HCT116 (cell line): ENCODE results near the gene STIMATE. TPM values are rescaled to one million over a fixed set of nuclear protein-coding genes. Genes with fewer than 3 reads are reported as not detected.

Experiments
- ATAC-seq: fragments of 200-7000 bp; cut with Tn5 transposase; 2 replicates; pipeline ENCODE4 v1.9.1; 2020; ENCODE audit warnings: mild to moderate bottlenecking, moderate library complexity
- BruUV-seq: library from RNA; stranded (reverse); fragments of 400-500 nt; replicated peaks from 2 replicates; lab custom pipeline; 2021; lab: Mats Ljungman, UMichigan
- CTCF ChIA-PET: fragments of 300-600 bp; sonication (Branson Sonifier 250); formaldehyde crosslinking; loops from one replicate; lab custom pipeline; 2021; ENCODE audit warnings: antibody characterized with exemption; lab: Charles Lee
- POLR2A ChIA-PET: fragments of 300-600, 350-600 bp; sonication (Branson Sonifier 250); formaldehyde crosslinking; loops from one replicate; lab custom pipeline; 2021; ENCODE audit warnings: antibody characterized with exemption; lab: Charles Lee
- RAD21 ChIA-PET, 2 experiments: fragments of 300-600 bp; sonication (Branson Sonifier 250); formaldehyde crosslinking; loops; one replicate each; lab custom pipeline; 2023; ENCODE audit warnings: low total read pairs in 2 of 2; ENCODE audit not compliant: uncharacterized antibody in 2 of 2, unreplicated experiment in 2 of 2, low non-redundant PET in 1 of 2; lab: Charles Lee
- DNase-seq: peaks from one replicate; pipeline ENCODE4 v3.0.0-alpha.2; 2010; ENCODE audit warnings: low read depth, low spot score
- H2AFZ ChIP-seq: fragments of 200-600 bp; shearing (Covaris generic), sonication (generic); 2 replicates; pipeline ENCODE4 v1.6.1; 2017; ENCODE audit warnings: low read depth, mixed run types, mixed read lengths, antibody characterized with exemption, low read length; ENCODE audit not compliant: poor library complexity, severe bottlenecking
- H3K27ac ChIP-seq: 2 replicates; pipeline ENCODE4 v1.5.1; 2012; ENCODE audit warnings: low read depth, low read length
- H3K27me3 ChIP-seq: fragments of 200-600 bp; sonication (generic); 2 replicates; pipeline ENCODE4 v1.6.1; 2016; ENCODE audit warnings: mixed run types, low read length, mixed read lengths; ENCODE audit not compliant: insufficient read depth
- H3K36me3 ChIP-seq, 2 experiments: fragments of 200-500 bp in 1 of 2; fragments of 200-600 bp in 1 of 2; sonication (Bioruptor generic) in 1 of 2; sonication (generic) in 1 of 2; 2 replicates each; pipeline versions ENCODE4 v1.5.1 to v1.6.1; 2014 to 2016; ENCODE audit warnings: low read length in 2 of 2, inconsistent platforms in 1 of 2, mixed read lengths in 1 of 2, mixed run types in 1 of 2; ENCODE audit not compliant: insufficient read depth in 2 of 2, control insufficient read depth in 1 of 2
- H3K4me1 ChIP-seq, 2 experiments: fragments of 200-600 bp in 1 of 2; sonication (generic) in 1 of 2; 2 replicates each; pipeline versions ENCODE4 v1.5.1 to v1.6.1; 2012 to 2017; ENCODE audit warnings: low read length in 2 of 2, inconsistent platforms in 1 of 2, mild to moderate bottlenecking in 1 of 2, mixed read lengths in 1 of 2, mixed run types in 1 of 2, moderate library complexity in 1 of 2; ENCODE audit not compliant: insufficient read depth in 2 of 2, control insufficient read depth in 1 of 2
- H3K4me2 ChIP-seq: fragments of 200-600 bp; sonication (generic); 2 replicates; pipeline ENCODE4 v1.6.1; 2017; ENCODE audit warnings: mixed run types, low read length, mixed read lengths
- H3K4me3 ChIP-seq, 2 experiments: fragments of 200-600 bp in 1 of 2; sonication (generic) in 1 of 2; replicated peaks in 1 of 2; 2 replicates each; pipeline ENCODE4 v1.5.1; 2011 to 2016; ENCODE audit warnings: low read length in 2 of 2, control low read depth in 1 of 2, low read depth in 1 of 2, mild to moderate bottlenecking in 1 of 2, mixed read lengths in 1 of 2, mixed run types in 1 of 2
- H3K79me2 ChIP-seq: fragments of 200-600 bp; sonication (generic); 2 replicates; pipeline ENCODE4 v1.6.1; 2017; ENCODE audit warnings: mild to moderate bottlenecking, mixed run types, low read length, moderate library complexity, mixed read lengths; ENCODE audit not compliant: insufficient read depth
- H3K9ac ChIP-seq: fragments of 200-600 bp; sonication (generic); 2 replicates; pipeline ENCODE4 v1.6.1; 2016; ENCODE audit warnings: low read length, mixed read lengths
- H3K9me2 ChIP-seq: fragments of 200-600 bp; sonication (generic), shearing (Covaris generic); 2 replicates; pipeline ENCODE4 v1.6.1; 2017; ENCODE audit warnings: mixed run types, mild to moderate bottlenecking, moderate library complexity; ENCODE audit not compliant: insufficient read depth
- H3K9me3 ChIP-seq, 2 experiments: fragments of 200-500 bp in 1 of 2; fragments of 200-600 bp in 1 of 2; sonication (Bioruptor generic) in 1 of 2; sonication (generic) in 1 of 2; 2 replicates each; pipeline ENCODE4 v1.6.1; 2014 to 2017; ENCODE audit warnings: low read length in 2 of 2, mixed read lengths in 2 of 2, inconsistent platforms in 1 of 2, low read depth in 1 of 2, mild to moderate bottlenecking in 1 of 2, mixed run types in 1 of 2, moderate library complexity in 1 of 2; ENCODE audit not compliant: control insufficient read depth in 1 of 2, insufficient read depth in 1 of 2
- H4K20me1 ChIP-seq: fragments of 200-600 bp; sonication (generic), shearing (Covaris generic); 2 replicates; pipeline ENCODE4 v1.6.1; 2017; ENCODE audit warnings: mixed run types, mild to moderate bottlenecking, moderate library complexity; ENCODE audit not compliant: insufficient read depth
- ELF1 ChIP-seq: IDR thresholded peaks from 2 replicates; pipeline ENCODE4 v1.6.1; 2012; ENCODE audit warnings: low read depth, borderline replicate concordance
- EZH2 ChIP-seq: fragments of 200-600 bp; sonication (generic); IDR thresholded peaks from 2 replicates; pipeline ENCODE4 v1.6.1; 2017; ENCODE audit warnings: antibody characterized with exemption, mixed run types
- EZH2phosphoT487 ChIP-seq: fragments of 200-600 bp; IDR thresholded peaks from 2 replicates; pipeline ENCODE4 v1.6.1; 2018; ENCODE audit warnings: antibody characterized with exemption, borderline replicate concordance
- FOSL1 ChIP-seq: IDR thresholded peaks from 2 replicates; pipeline ENCODE4 v1.6.1; 2012; ENCODE audit warnings: low read depth
- REST ChIP-seq: IDR thresholded peaks from 2 replicates; pipeline ENCODE4 v1.6.1; 2012; ENCODE audit warnings: low read depth
- SRF ChIP-seq: IDR thresholded peaks from 2 replicates; pipeline ENCODE4 v1.6.1; 2012; ENCODE audit warnings: low read depth
- TCF7L2 ChIP-seq: IDR thresholded peaks from 2 replicates; pipeline ENCODE4 v1.7.0; 2011; ENCODE audit warnings: borderline replicate concordance, inconsistent platforms; ENCODE audit not compliant: insufficient read depth, insufficient read length; ENCODE audit errors: extremely low read depth
- ZBTB33 ChIP-seq: IDR thresholded peaks from 2 replicates; pipeline ENCODE4 v1.6.1; 2011; ENCODE audit warnings: mild to moderate bottlenecking, low read length, moderate library complexity; ENCODE audit not compliant: insufficient replicate concordance; ENCODE audit errors: extremely low read depth
- ZFX ChIP-seq: fragments of 450-650 bp; IDR thresholded peaks from 2 replicates; pipeline ENCODE4 v1.6.1; 2017
- intact Hi-C: fragments of 100-400 bp; cut with micrococcal nuclease; formaldehyde crosslinking; loops from 2 replicates; pipeline ENCODE4 v1.10.0; 2022
- total RNA-seq: library from RNA; stranded (reverse); gene quantifications from one replicate; pipeline ENCODE4 v1.2.1, GENCODE V29; 2021; ENCODE audit not compliant: unreplicated experiment

Gene STIMATE
- total RNA-seq, 1 experiment from 2014 or later = 20.2 TPM

- H3K27me3 ChIP-seq = no peaks in the 10 kb centered on the region
- H3K79me2 ChIP-seq = no peaks in the 10 kb centered on the region
- no peaks in the 10 kb centered on the region for H3K9me2 ChIP-seq
- no peak overlapping the region for H2AFZ ChIP-seq
- no TSS peak for BruUV-seq
- no peaks in the 10 kb centered on the region for H4K20me1 ChIP-seq
- no peak overlapping the region for H3K9ac ChIP-seq
- CTCF ChIA-PET = no interaction called here
- no peak overlapping the region for H3K4me3 ChIP-seq
- DNase-seq = no peak
- no peaks in the 10 kb centered on the region for H3K4me1 ChIP-seq
- TF ChIP-seq TCF7L2 (no peak), SRF (no peak), ELF1 (no peak), ZFX (no peak), FOSL1 (no peak), REST (no peak), EZH2phosphoT487 (no peak), EZH2 (no peak), ZBTB33 (no peak)
- TF ChIP-seq, all 23 proteins: peak for 0
- no peak for ATAC-seq
- intact Hi-C loops = no loop called here
- Histone ChIP-seq H3K9me3 (no peaks in the 10 kb centered on the region), H3K27ac (no peak overlapping the region), H3K36me3 (peaks cover 14 to 20% of the 10 kb centered on the region in 2 experiments; a peak in 3 of 4 replicates), H3K4me2 (no peak overlapping the region)
- RAD21 ChIA-PET = no interaction called here
- POLR2A ChIA-PET = no interaction called here
Observed at GRCh38 chr3:52923963-52924362, 26.6 kb upstream of the STIMATE start.
